Tracheal epithelial cell (primary cell): ENCODE results near the gene ZEB2. TPM values are rescaled to one million over a fixed set of nuclear protein-coding genes. Genes with fewer than 3 reads are reported as not detected.

Source experiments
- total RNA-seq: library from RNA; depleted of rRNA; stranded (reverse); fragments of >200 nt; gene quantifications from 2 replicates; pipeline ENCODE4 v1.2.1, GENCODE V29; 2014

ZEB2 gene
- total RNA-seq, result 2.2 TPM in 1 of 2 replicates, not detected in the other

GRCh38 chr2:144519934-144520731, at the start of gene ZEB2:
Gene ZEB2 (minus strand): TSS chr2:144520119. CDS start chr2:144517350, 2,769 bp downstream.

